Stomach (tissue), 9 donors: ENCODE data around the gene XPO4. TPM values are rescaled to one million over a fixed set of nuclear protein-coding genes. Genes with fewer than 3 reads are reported as not detected.
"Not testable (repeated sequence)": the region's sequence is repeated elsewhere in the genome, so short reads cannot be mapped to it uniquely, and the experiment has no call there.

ENCODE experiments used
- DNase-seq, 2 donors: peaks; one replicate each; pipeline versions ENCODE4 v3.0.0 to v3.0.0-alpha.2; 2013 to 2019
- H3K27ac ChIP-seq, 5 donors: fragments of 200-600 bp in 4 of 5; sonication (generic) in 4 of 5; one replicate each; pipeline ENCODE4 v1.5.1; 2013 to 2019; ENCODE audit warnings: mild to moderate bottlenecking in 1 of 5, moderate library complexity in 1 of 5
- H3K27me3 ChIP-seq, 3 donors: fragments of 200-600 bp; sonication (generic); one replicate each; pipeline ENCODE4 v1.5.1; 2017 to 2019; ENCODE audit warnings: mixed run types in 1 of 3
- H3K36me3 ChIP-seq, 4 donors: fragments of 200-600 bp; sonication (generic); 1 replicate in 3 of 4; 2 replicates in 1 of 4; pipeline ENCODE4 v1.5.1; 2016 to 2019
- H3K4me1 ChIP-seq, 4 donors: fragments of 200-600 bp; sonication (generic); one replicate each; pipeline ENCODE4 v1.5.1; 2016 to 2019
- H3K4me3 ChIP-seq, 4 donors: fragments of 200-600 bp; sonication (generic) in 3 of 4; one replicate each; pipeline ENCODE4 v1.5.1; 2016 to 2019; ENCODE audit warnings: mild to moderate bottlenecking in 1 of 4
- H3K9me3 ChIP-seq, 4 donors: fragments of 200-600 bp; sonication (generic); one replicate each; pipeline ENCODE4 v1.5.1; 2016 to 2019
- CTCF ChIP-seq, 7 experiments: fragments of 450-650 bp in 4 of 7; fragments of 200-600 bp in 3 of 7; sonication (generic) in 3 of 7; IDR thresholded peaks; one replicate each; pipeline ENCODE4 v1.5.1; 2016 to 2019; ENCODE audit warnings: antibody characterized with exemption in 7 of 7, control low read depth in 2 of 7, mild to moderate bottlenecking in 1 of 7
- EP300 ChIP-seq: sonication (generic); formaldehyde crosslinking; IDR thresholded peaks from one replicate; pipeline ENCODE4 v1.6.1; 2017; ENCODE audit warnings: antibody characterized with exemption
- POLR2A ChIP-seq, 4 donors: fragments of 450-650 bp; IDR thresholded peaks; one replicate each; pipeline ENCODE4 v1.6.1; 2016; ENCODE audit warnings: antibody characterized with exemption in 4 of 4, control low read depth in 2 of 4, mild to moderate bottlenecking in 1 of 4, moderate library complexity in 1 of 4
- POLR2AphosphoS5 ChIP-seq, 3 donors: sonication (generic); formaldehyde crosslinking; IDR thresholded peaks; one replicate each; pipeline ENCODE4 v1.6.1; 2016; ENCODE audit warnings: antibody characterized with exemption in 3 of 3
- WGBS, 5 donors: extraction: QIAGEN DNeasy Blood & Tissue Kit in 3 of 5; methylation state at CpG; one replicate each; pipeline versions ENCODE4 v1.1.5 to v1.1.7; 2013 to 2018; 5-methylcytosine and 5-hydroxymethylcytosine counted together
- intact Hi-C: fragments of 100-400 bp; cut with DNase I; formaldehyde crosslinking; loops from one replicate; pipeline ENCODE4 v1.15.1; 2023; ENCODE audit warnings: low total_unique reads
- polyA plus RNA-seq, 3 donors: library from polyadenylated mRNA; stranded (reverse); fragments of 200-250 nt; gene quantifications; one replicate each; pipeline ENCODE4 v1.2.3, GENCODE V29; 2013
- total RNA-seq, 5 donors: library from RNA; depleted of rRNA; stranded (reverse); fragments of >200 nt; gene quantifications; one replicate each; pipeline versions ENCODE4 v1.1.0 to v1.2.3, GENCODE V29; 2014 to 2016
- donor health status: healthy with polysubstance abuse.
- donor health status: Bipolar disorder and iron deficiency.
- donor health status: healthy.

XPO4 gene
- total and polyA plus RNA-seq, 8 donors: 2.3 to 41.7 (median 14.9) TPM

GRCh38 chr13:20940083-20940482 lies 37.5 kb upstream of the XPO4 start:
- WGBS, 5 donors: 32 to 55% (median 47%) methylated on average over 3 of the region's 3 CpGs
- H3K27ac ChIP-seq: no peak overlapping the region
- no peaks in the 10 kb centered on the region for H3K36me3 ChIP-seq
- no peak for TF ChIP-seq CTCF (IDR thresholded peaks at IDR 0.05)
- no peak for TF ChIP-seq POLR2A (IDR thresholded peaks at IDR 0.05)
- TF ChIP-seq POLR2AphosphoS5 (IDR thresholded peaks at IDR 0.05): no peak
- TF ChIP-seq EP300: no peak
- H3K4me1 ChIP-seq: peaks cover 0 to 12% (median 6%) of the 10 kb centered on the region in 4 donors
- no peaks in the 10 kb centered on the region for H3K27me3 ChIP-seq
- no peak overlapping the region for H3K4me3 ChIP-seq
- intact Hi-C loops: loop anchor here (10.0 kb wide), 2 partner anchors 175 to 535 kb away; no protein-coding TSS in a partner anchor
- no peak for DNase-seq
- no peaks in the 10 kb centered on the region for H3K9me3 ChIP-seq

- Histone ChIP-seq H3K4me1 (peaks cover 0 to 12% (median 6%) of the 10 kb centered on the region in 4 donors), H3K27ac (no peak overlapping the region), H3K36me3 (no peaks in the 10 kb centered on the region), H3K27me3 (no peaks in the 10 kb centered on the region), H3K4me3 (no peak overlapping the region), H3K9me3 (no peaks in the 10 kb centered on the region)
- intact Hi-C loops: loop anchor here (10.0 kb wide), 2 partner anchors 175 to 535 kb away; no protein-coding TSS in a partner anchor
- 30 to 61% (median 46%) methylated on average over 4 of the region's 4 CpGs for WGBS, 5 donors
- DNase-seq: no peak
- TF ChIP-seq EP300: no peak
- TF ChIP-seq POLR2AphosphoS5 (IDR thresholded peaks at IDR 0.05): no peak
- TF ChIP-seq POLR2A (IDR thresholded peaks at IDR 0.05): no peak
- no peak for TF ChIP-seq CTCF (IDR thresholded peaks at IDR 0.05)
Observed at GRCh38 chr13:20939662-20940061, 37.1 kb upstream of the XPO4 start.

- DNase-seq: no peak
- Histone ChIP-seq H3K4me1 (peaks cover 0 to 7% (median 2%) of the 10 kb centered on the region in 4 donors), H3K27me3 (no peaks in the 10 kb centered on the region), H3K9me3 (no peaks in the 10 kb centered on the region), H3K4me3 (no peak overlapping the region), H3K36me3 (no peaks in the 10 kb centered on the region), H3K27ac (no peak overlapping the region)
- intact Hi-C loops: no loop called here
- 78 to 88% (median 83%) methylated on average over 6 of the region's 6 CpGs for WGBS, 5 donors
- TF ChIP-seq CTCF (IDR thresholded peaks at IDR 0.05): no peak
Observed at GRCh38 chr13:20938302-20938701, 35.8 kb upstream of the XPO4 start.

GRCh38 chr13:20927596-20928257 lies 25.2 kb upstream of the XPO4 start:
- no peaks in the 10 kb centered on the region for H3K4me1 ChIP-seq
- H3K9me3 ChIP-seq: no peaks in the 10 kb centered on the region
- WGBS, 5 donors: 60 to 65% (median 64%) methylated on average over 4 of the region's 4 CpGs
- H3K36me3 ChIP-seq: no peaks in the 10 kb centered on the region
- intact Hi-C loops: loop anchor here (5.0 to 10.0 kb wide), 2 partner anchors 215 to 433 kb away; no protein-coding TSS in a partner anchor
- H3K27ac ChIP-seq: no peak overlapping the region
- TF ChIP-seq EP300 (no peak), POLR2AphosphoS5 (IDR thresholded peaks at IDR 0.05) (no peak), POLR2A (IDR thresholded peaks at IDR 0.05) (no peak), CTCF (IDR thresholded peaks at IDR 0.05) (no peak)
- no peak for DNase-seq
- no peak overlapping the region for H3K4me3 ChIP-seq
- no peaks in the 10 kb centered on the region for H3K27me3 ChIP-seq

- not testable (repeated sequence) for H3K9me3 ChIP-seq, H3K4me1 ChIP-seq, DNase-seq, H3K4me3 ChIP-seq, H3K27ac ChIP-seq, H3K27me3 ChIP-seq, H3K36me3 ChIP-seq
- 61 to 79% (median 76%) methylated on average over 11 to 13 of the region's 13 CpGs for WGBS, 5 donors
- intact Hi-C loops: loop anchor here (5.0 to 10.0 kb wide), 2 partner anchors 213 to 431 kb away; no protein-coding TSS in a partner anchor
Observed at GRCh38 chr13:20925395-20925790, 22.8 kb upstream of the XPO4 start.
